GM10266 (cell line): ENCODE measurements around the gene PLCB4.

Experiments
- DNase-seq: peaks from one replicate; pipeline ENCODE4 v3.0.0; 2012; ENCODE audit errors: extremely low spot score
- TF ChIP-seq, protein P1 (sequence below): IDR thresholded peaks from 2 replicates; pipeline ENCODE4 v1.5.1; 2012; ENCODE audit warnings: mild to moderate bottlenecking, low read depth; ENCODE audit not compliant: control insufficient read depth, insufficient read depth; ENCODE audit errors: missing control alignments

Gene PLCB4

DNA sequence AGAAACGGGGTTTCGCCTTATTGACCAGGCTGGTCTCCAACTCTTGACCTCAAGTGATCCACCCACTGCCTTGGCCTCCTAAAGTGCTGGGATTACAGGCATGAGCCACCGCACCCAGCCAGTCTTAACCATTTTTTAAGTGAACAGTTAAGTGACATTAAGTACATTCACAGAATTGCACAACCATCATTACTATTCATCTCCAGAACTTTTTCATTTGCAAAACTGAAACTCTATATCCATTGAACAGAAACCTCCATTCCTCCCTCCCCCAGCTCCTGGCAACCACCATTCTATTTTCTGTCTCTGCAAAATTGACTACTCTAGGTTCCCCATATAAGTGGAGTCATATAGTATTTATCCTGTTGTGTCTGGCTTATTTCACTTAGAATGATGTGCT is 59.7 kb downstream of the PLCB4 start:
- TF ChIP-seq, protein P1, sequence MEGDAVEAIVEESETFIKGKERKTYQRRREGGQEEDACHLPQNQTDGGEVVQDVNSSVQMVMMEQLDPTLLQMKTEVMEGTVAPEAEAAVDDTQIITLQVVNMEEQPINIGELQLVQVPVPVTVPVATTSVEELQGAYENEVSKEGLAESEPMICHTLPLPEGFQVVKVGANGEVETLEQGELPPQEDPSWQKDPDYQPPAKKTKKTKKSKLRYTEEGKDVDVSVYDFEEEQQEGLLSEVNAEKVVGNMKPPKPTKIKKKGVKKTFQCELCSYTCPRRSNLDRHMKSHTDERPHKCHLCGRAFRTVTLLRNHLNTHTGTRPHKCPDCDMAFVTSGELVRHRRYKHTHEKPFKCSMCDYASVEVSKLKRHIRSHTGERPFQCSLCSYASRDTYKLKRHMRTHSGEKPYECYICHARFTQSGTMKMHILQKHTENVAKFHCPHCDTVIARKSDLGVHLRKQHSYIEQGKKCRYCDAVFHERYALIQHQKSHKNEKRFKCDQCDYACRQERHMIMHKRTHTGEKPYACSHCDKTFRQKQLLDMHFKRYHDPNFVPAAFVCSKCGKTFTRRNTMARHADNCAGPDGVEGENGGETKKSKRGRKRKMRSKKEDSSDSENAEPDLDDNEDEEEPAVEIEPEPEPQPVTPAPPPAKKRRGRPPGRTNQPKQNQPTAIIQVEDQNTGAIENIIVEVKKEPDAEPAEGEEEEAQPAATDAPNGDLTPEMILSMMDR: no peak
- no peak for DNase-seq

GRCh38 chr20:9129756-9130155 is 60.9 kb downstream of the PLCB4 start:
- TF ChIP-seq, protein P1: no peak
- no peak for DNase-seq

- DNase-seq: no peak
- TF ChIP-seq, protein P1: no peak
These were observed 61.6 kb downstream of the PLCB4 start for GRCh38 chr20:9130521-9130920.

GRCh38 chr20:9131841-9132240 is 63.0 kb downstream of the PLCB4 start:
- DNase-seq: no peak
- TF ChIP-seq, protein P1: no peak

GRCh38 chr20:9134346-9134745 is 65.5 kb downstream of the PLCB4 start:
- DNase-seq: no peak
- TF ChIP-seq, protein P1: no peak

GRCh38 chr20:9136114-9136513 is 67.2 kb downstream of the PLCB4 start:
- TF ChIP-seq, protein P1: no peak
- no peak for DNase-seq

DNA sequence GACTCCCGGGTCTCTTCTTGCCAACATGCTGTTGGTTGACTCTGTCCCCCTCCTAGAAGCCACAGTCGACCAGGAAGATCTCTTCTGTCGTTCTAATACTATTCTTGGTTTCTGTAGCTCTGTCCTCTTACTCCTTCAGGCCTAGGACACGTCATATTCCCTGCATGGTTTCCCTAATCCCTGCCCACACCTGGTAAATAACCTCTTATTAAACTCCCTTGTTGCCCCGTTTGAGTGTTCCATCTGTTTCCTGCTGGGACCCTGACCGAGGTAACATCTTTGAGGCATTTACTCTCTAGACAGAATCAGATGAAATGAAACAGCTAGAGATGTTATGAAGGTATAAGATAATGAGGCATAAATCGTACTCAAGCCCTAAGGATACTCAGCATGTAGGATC is 68.1 kb downstream of the PLCB4 start:
- TF ChIP-seq, protein P1: no peak
- DNase-seq: no peak
